Left ventricle myocardium inferior (tissue), 1 donor: ENCODE results near the gene AK4. TPM values are rescaled to one million over a fixed set of nuclear protein-coding genes. Genes with fewer than 3 reads are reported as not detected.

Source experiments
- DNase-seq: peaks from one replicate; pipeline ENCODE4 v3.0.0-alpha.2; 2020
- H3K27ac ChIP-seq: fragments of 200-600 bp; replicated peaks from 2 replicates; pipeline ENCODE4 v1.8.0; 2021
- H3K27me3 ChIP-seq: fragments of 200-600 bp; 2 replicates; pipeline ENCODE4 v1.8.0; 2021; ENCODE audit warnings: low read depth
- H3K36me3 ChIP-seq: fragments of 200-600 bp; 2 replicates; pipeline ENCODE4 v1.8.0; 2021
- H3K4me1 ChIP-seq: fragments of 200-600 bp; 2 replicates; pipeline ENCODE4 v1.8.0; 2021
- H3K4me3 ChIP-seq: fragments of 200-600 bp; 2 replicates; pipeline ENCODE4 v1.8.0; 2021; ENCODE audit warnings: mild to moderate bottlenecking, moderate library complexity
- H3K9me3 ChIP-seq: fragments of 200-600 bp; replicated peaks from 2 replicates; pipeline ENCODE4 v1.8.0; 2021
- intact Hi-C: fragments of 100-400 bp; cut with micrococcal nuclease; formaldehyde crosslinking; loops from one replicate; pipeline ENCODE4 v1.11.0; 2022
- total RNA-seq: library from RNA; stranded (reverse); fragmentation: NEBNext Ultra II Directional; extraction: Animal tissue kit (Norgen Biotek cat#: 25700); gene quantifications from one replicate; pipeline ENCODE4 v1.2.1, GENCODE V29; 2021
- TF ChIP-seq, protein P1 (sequence below): fragments of 200-600 bp; IDR thresholded peaks from 2 replicates; pipeline ENCODE4 v1.8.0; 2021; ENCODE audit warnings: antibody characterized with exemption, mild to moderate bottlenecking, borderline replicate concordance
- donor health status: DM: no; HTN: yes; CAD: no; lungs with severe emphysema.

Gene AK4
- total RNA-seq, 1 donor from 2014 or later = 168 TPM

GRCh38 chr1:65209005-65209885 is 61.2 kb downstream of the AK4 start:
- peak overlapping the region; percentile 33 for H3K27ac ChIP-seq
- no peak for DNase-seq
- intact Hi-C loops = loop anchor here (10.0 kb wide), 1 partner anchor 144 kb away; no protein-coding TSS in a partner anchor
- TF ChIP-seq, protein P1, sequence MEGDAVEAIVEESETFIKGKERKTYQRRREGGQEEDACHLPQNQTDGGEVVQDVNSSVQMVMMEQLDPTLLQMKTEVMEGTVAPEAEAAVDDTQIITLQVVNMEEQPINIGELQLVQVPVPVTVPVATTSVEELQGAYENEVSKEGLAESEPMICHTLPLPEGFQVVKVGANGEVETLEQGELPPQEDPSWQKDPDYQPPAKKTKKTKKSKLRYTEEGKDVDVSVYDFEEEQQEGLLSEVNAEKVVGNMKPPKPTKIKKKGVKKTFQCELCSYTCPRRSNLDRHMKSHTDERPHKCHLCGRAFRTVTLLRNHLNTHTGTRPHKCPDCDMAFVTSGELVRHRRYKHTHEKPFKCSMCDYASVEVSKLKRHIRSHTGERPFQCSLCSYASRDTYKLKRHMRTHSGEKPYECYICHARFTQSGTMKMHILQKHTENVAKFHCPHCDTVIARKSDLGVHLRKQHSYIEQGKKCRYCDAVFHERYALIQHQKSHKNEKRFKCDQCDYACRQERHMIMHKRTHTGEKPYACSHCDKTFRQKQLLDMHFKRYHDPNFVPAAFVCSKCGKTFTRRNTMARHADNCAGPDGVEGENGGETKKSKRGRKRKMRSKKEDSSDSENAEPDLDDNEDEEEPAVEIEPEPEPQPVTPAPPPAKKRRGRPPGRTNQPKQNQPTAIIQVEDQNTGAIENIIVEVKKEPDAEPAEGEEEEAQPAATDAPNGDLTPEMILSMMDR = peak; percentile 78
- peaks cover 25% of the 10 kb centered on the region for H3K4me1 ChIP-seq
- no peaks in the 10 kb centered on the region for H3K9me3 ChIP-seq
- H3K4me3 ChIP-seq = no peak overlapping the region
- H3K36me3 ChIP-seq = no peaks in the 10 kb centered on the region
- H3K27me3 ChIP-seq = no peaks in the 10 kb centered on the region

GRCh38 chr1:65210325-65210724 is 62.3 kb downstream of the AK4 start:
- Histone ChIP-seq H3K9me3 (no peaks in the 10 kb centered on the region), H3K4me1 (peaks cover 26% of the 10 kb centered on the region), H3K36me3 (no peaks in the 10 kb centered on the region), H3K27me3 (no peaks in the 10 kb centered on the region), H3K4me3 (no peak overlapping the region), H3K27ac (no peak overlapping the region)
- DNase-seq = no peak
- intact Hi-C loops = no loop called here
- TF ChIP-seq, protein P1 = no peak

GRCh38 chr1:65211331-65211730 is 63.3 kb downstream of the AK4 start:
- TF ChIP-seq, protein P1 = no peak
- Histone ChIP-seq H3K36me3 (no peaks in the 10 kb centered on the region), H3K4me1 (peaks cover 36% of the 10 kb centered on the region), H3K4me3 (no peak overlapping the region), H3K27ac (no peak overlapping the region), H3K9me3 (no peaks in the 10 kb centered on the region), H3K27me3 (no peaks in the 10 kb centered on the region)
- no peak for DNase-seq
- intact Hi-C loops = no loop called here

GRCh38 chr1:65213271-65214023 is 65.4 kb downstream of the AK4 start:
- intact Hi-C loops = no loop called here
- DNase-seq = no peak
- Histone ChIP-seq H3K4me3 (no peak overlapping the region), H3K27me3 (no peaks in the 10 kb centered on the region), H3K9me3 (no peaks in the 10 kb centered on the region), H3K36me3 (no peaks in the 10 kb centered on the region), H3K4me1 (peaks cover 33% of the 10 kb centered on the region), H3K27ac (no peak overlapping the region)
- TF ChIP-seq, protein P1 = no peak

- intact Hi-C loops = no loop called here
- TF ChIP-seq, protein P1 = no peak
- H3K27ac ChIP-seq = no peak overlapping the region
- no peak overlapping the region for H3K4me3 ChIP-seq
- H3K9me3 ChIP-seq = no peaks in the 10 kb centered on the region
- H3K36me3 ChIP-seq = peaks cover 7% of the 10 kb centered on the region
- H3K4me1 ChIP-seq = peaks cover 25% of the 10 kb centered on the region
- no peak for DNase-seq
- H3K27me3 ChIP-seq = no peaks in the 10 kb centered on the region
Measured at GRCh38 chr1:65214340-65215027, 66.5 kb downstream of the AK4 start.
